ENCODE data around the gene HMCN2. TPM values are rescaled to one million over a fixed set of nuclear protein-coding genes. Genes with fewer than 3 reads are reported as not detected.

Gene HMCN2
- total RNA-seq, 4 donors from 2014 or later = 1.8 to 46.7 (median 24.4) TPM

GRCh38 chr9:130349398-130349797 is 83.8 kb downstream of the HMCN2 start:
- Histone ChIP-seq H3K9me3 (no peaks in the 10 kb centered on the region), H3K36me3 (no peaks in the 10 kb centered on the region), H3K27ac (no peak overlapping the region), H3K4me3 (no peak overlapping the region), H3K27me3 (no peaks in the 10 kb centered on the region), H3K4me1 (no peaks in the 10 kb centered on the region)
- TF ChIP-seq CTCF (IDR thresholded peaks at IDR 0.05) (no peak), POLR2A (IDR thresholded peaks at IDR 0.05) (no peak)
- intact Hi-C loops (cut with DNase I; ENCODE audit: low total_unique reads) = loop anchor here (10.0 kb wide), 2 partner anchors 105 to 245 kb away; no protein-coding TSS in a partner anchor
- no peak for DNase-seq

GRCh38 chr9:130351343-130351742 is 85.8 kb downstream of the HMCN2 start:
- Histone ChIP-seq H3K27ac (no peak overlapping the region), H3K4me3 (no peak overlapping the region), H3K36me3 (no peaks in the 10 kb centered on the region), H3K4me1 (no peaks in the 10 kb centered on the region), H3K27me3 (no peaks in the 10 kb centered on the region), H3K9me3 (no peaks in the 10 kb centered on the region)
- no peak for TF ChIP-seq CTCF (IDR thresholded peaks at IDR 0.05)
- no peak for TF ChIP-seq POLR2A (IDR thresholded peaks at IDR 0.05)
- no peak for DNase-seq
- intact Hi-C loops (cut with DNase I; ENCODE audit: low total_unique reads) = no loop called here

GRCh38 chr9:130352081-130352480 is 86.5 kb downstream of the HMCN2 start:
- intact Hi-C loops (cut with DNase I; ENCODE audit: low total_unique reads) = no loop called here
- TF ChIP-seq CTCF (IDR thresholded peaks at IDR 0.05) = no peak
- TF ChIP-seq POLR2A (IDR thresholded peaks at IDR 0.05) = no peak
- H3K27me3 ChIP-seq = no peaks in the 10 kb centered on the region
- no peaks in the 10 kb centered on the region for H3K4me1 ChIP-seq
- no peak for DNase-seq
- no peak overlapping the region for H3K4me3 ChIP-seq
- no peaks in the 10 kb centered on the region for H3K9me3 ChIP-seq
- H3K27ac ChIP-seq = no peak overlapping the region
- no peaks in the 10 kb centered on the region for H3K36me3 ChIP-seq

GRCh38 chr9:130352586-130353285 is 87.2 kb downstream of the HMCN2 start:
- no peaks in the 10 kb centered on the region for H3K36me3 ChIP-seq
- no peak for DNase-seq
- no peaks in the 10 kb centered on the region for H3K4me1 ChIP-seq
- H3K9me3 ChIP-seq = no peaks in the 10 kb centered on the region
- no peak overlapping the region for H3K4me3 ChIP-seq
- TF ChIP-seq POLR2A (IDR thresholded peaks at IDR 0.05) = no peak
- TF ChIP-seq CTCF (IDR thresholded peaks at IDR 0.05) = no peak
- no peaks in the 10 kb centered on the region for H3K27me3 ChIP-seq
- H3K27ac ChIP-seq = no peak overlapping the region
- intact Hi-C loops (cut with DNase I; ENCODE audit: low total_unique reads) = no loop called here

GRCh38 chr9:130354378-130354777 is 88.8 kb downstream of the HMCN2 start:
- H3K27me3 ChIP-seq = no peaks in the 10 kb centered on the region
- no peak for DNase-seq
- no peaks in the 10 kb centered on the region for H3K4me1 ChIP-seq
- H3K4me3 ChIP-seq = no peak overlapping the region
- no peaks in the 10 kb centered on the region for H3K9me3 ChIP-seq
- H3K36me3 ChIP-seq = no peaks in the 10 kb centered on the region
- no peak overlapping the region for H3K27ac ChIP-seq
- TF ChIP-seq CTCF (IDR thresholded peaks at IDR 0.05) (no peak), POLR2A (IDR thresholded peaks at IDR 0.05) (no peak)
- intact Hi-C loops (cut with DNase I; ENCODE audit: low total_unique reads) = no loop called here

Data from uterus (tissue), 4 donors.